DND-41 (cell line): ENCODE measurements around the gene SGSH.

Source experiments
- EZH2 ChIP-seq: IDR thresholded peaks from 3 replicates; pipeline ENCODE4 v1.6.1; 2012; ENCODE audit warnings: borderline replicate concordance, low read depth, mild to moderate bottlenecking, moderate library complexity, low read length, inconsistent platforms; ENCODE audit not compliant: severe bottlenecking
- TF ChIP-seq, protein P1 (sequence below): IDR thresholded peaks from 2 replicates; pipeline ENCODE4 v1.5.1; 2012; ENCODE audit warnings: borderline replicate concordance, low read length, moderate library complexity, mild to moderate bottlenecking; ENCODE audit not compliant: poor library complexity, severe bottlenecking; ENCODE audit errors: extremely low read depth

DNA sequence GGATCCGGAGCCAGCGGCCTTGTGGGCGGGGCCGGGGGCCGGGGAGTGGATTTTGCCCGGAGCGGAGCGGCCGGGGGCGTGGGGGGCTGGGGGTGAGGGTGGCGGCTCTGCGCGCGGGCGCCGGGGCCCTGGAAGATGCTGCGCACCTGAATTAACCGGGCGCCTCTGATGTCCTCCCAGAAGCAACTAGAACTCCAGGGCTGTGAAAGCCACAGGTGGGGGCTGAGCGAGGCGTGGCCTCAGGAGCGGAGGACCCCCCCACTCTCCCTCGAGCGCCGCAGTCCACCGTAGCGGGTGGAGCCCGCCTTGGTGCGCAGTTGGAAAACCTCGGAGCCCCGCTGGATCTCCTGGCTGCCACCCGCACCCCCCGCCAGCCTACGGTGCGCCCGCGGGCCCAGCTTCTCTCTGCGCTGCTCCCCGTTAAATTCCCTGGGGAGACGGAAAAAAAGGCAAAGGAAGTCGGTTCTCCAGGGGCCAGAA is 643 bp upstream of the SGSH start:
- TF ChIP-seq, protein P1, sequence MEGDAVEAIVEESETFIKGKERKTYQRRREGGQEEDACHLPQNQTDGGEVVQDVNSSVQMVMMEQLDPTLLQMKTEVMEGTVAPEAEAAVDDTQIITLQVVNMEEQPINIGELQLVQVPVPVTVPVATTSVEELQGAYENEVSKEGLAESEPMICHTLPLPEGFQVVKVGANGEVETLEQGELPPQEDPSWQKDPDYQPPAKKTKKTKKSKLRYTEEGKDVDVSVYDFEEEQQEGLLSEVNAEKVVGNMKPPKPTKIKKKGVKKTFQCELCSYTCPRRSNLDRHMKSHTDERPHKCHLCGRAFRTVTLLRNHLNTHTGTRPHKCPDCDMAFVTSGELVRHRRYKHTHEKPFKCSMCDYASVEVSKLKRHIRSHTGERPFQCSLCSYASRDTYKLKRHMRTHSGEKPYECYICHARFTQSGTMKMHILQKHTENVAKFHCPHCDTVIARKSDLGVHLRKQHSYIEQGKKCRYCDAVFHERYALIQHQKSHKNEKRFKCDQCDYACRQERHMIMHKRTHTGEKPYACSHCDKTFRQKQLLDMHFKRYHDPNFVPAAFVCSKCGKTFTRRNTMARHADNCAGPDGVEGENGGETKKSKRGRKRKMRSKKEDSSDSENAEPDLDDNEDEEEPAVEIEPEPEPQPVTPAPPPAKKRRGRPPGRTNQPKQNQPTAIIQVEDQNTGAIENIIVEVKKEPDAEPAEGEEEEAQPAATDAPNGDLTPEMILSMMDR: no peak
- TF ChIP-seq EZH2: no peak
